Body of pancreas (tissue), 4 donors: ENCODE measurements around the gene KLHDC7A.

Experiments
- POLR2A ChIP-seq, 3 donors: fragments of 450-650 bp; IDR thresholded peaks; one replicate each; pipeline ENCODE4 v1.6.1; 2016; ENCODE audit warnings: antibody characterized with exemption in 3 of 3, mild to moderate bottlenecking in 2 of 3
- TF ChIP-seq, protein P1 (sequence below), 7 experiments: fragments of 450-650 bp in 4 of 7; fragments of 200-600 bp in 3 of 7; sonication (generic) in 3 of 7; IDR thresholded peaks; one replicate each; pipeline ENCODE4 v1.5.1; 2016 to 2019; ENCODE audit warnings: antibody characterized with exemption in 7 of 7

DNA sequence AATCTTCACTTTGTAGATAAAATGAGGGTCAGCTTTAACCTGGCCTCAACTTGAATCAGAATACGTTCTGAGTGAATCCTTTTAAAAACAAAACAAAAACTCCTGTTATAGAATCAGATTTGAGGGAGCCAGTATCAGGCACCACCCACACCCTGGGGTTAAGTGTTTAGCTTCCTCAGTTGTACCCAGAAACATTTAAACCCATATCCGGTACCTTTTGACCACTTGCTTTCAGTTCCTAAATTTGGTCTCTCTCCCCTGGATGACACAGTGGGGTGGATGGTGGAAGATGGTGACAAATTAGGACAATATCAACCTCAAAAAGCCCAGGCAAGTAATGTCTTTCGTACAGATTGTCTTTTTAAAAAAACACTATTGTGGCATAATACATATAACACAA lies 10.4 kb downstream of the KLHDC7A start:
- TF ChIP-seq, protein P1, sequence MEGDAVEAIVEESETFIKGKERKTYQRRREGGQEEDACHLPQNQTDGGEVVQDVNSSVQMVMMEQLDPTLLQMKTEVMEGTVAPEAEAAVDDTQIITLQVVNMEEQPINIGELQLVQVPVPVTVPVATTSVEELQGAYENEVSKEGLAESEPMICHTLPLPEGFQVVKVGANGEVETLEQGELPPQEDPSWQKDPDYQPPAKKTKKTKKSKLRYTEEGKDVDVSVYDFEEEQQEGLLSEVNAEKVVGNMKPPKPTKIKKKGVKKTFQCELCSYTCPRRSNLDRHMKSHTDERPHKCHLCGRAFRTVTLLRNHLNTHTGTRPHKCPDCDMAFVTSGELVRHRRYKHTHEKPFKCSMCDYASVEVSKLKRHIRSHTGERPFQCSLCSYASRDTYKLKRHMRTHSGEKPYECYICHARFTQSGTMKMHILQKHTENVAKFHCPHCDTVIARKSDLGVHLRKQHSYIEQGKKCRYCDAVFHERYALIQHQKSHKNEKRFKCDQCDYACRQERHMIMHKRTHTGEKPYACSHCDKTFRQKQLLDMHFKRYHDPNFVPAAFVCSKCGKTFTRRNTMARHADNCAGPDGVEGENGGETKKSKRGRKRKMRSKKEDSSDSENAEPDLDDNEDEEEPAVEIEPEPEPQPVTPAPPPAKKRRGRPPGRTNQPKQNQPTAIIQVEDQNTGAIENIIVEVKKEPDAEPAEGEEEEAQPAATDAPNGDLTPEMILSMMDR (IDR thresholded peaks at IDR 0.05) = no peak
- no peak for TF ChIP-seq POLR2A (IDR thresholded peaks at IDR 0.05)
